HG03095 (cell line): ENCODE results near the gene HES3.

Experiments
- ATAC-seq: cut with Tn5 transposase; IDR thresholded peaks from one replicate; pipeline ENCODE4 v1.9.1; 2021; ENCODE audit warnings: moderate library complexity; ENCODE audit not compliant: unreplicated experiment

HES3 gene, protein sequence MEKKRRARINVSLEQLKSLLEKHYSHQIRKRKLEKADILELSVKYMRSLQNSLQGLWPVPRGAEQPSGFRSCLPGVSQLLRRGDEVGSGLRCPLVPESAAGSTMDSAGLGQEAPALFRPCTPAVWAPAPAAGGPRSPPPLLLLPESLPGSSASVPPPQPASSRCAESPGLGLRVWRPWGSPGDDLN

GRCh38 chr1:6243993-6244392, at the start of gene HES3:
Gene HES3 (plus strand): TSS chr1:6244179. CDS start chr1:6244366, 187 bp downstream.
- ATAC-seq: no peak

GRCh38 chr1:6197746-6198427, 46.1 kb upstream of the HES3 start:
- ATAC-seq: no peak

DNA sequence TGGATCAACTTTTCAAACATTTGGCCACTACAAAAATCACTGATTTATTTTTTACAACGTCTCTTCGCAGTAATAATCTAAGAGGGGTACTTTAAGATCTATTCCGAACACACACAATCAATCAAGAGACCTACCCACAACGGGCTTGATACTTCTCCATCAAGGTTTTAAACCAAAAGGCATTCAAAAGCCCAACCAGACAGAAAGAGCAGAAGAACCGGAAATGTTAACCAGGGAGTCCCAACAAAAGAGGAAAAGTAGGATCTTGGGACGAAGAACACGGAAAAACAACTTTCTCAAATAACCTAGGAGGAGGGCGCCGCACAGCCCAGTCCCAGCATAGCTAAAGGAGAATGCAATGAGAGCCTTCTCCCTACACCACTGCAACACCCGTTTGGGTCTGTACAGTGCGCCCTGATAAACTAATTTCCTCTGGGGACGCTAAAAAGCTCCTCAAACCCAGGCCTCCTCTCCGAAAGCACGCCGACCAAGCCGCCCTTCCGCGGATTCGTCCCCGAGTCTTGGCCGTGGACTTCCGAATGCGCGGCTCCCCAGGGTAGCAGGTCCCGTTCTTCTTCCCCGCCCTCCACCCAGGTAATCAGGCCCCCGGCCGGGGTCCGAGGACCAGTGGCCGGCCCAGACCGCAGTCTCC, 45.2 kb upstream of the HES3 start:
- ATAC-seq: peak; percentile 5

DNA sequence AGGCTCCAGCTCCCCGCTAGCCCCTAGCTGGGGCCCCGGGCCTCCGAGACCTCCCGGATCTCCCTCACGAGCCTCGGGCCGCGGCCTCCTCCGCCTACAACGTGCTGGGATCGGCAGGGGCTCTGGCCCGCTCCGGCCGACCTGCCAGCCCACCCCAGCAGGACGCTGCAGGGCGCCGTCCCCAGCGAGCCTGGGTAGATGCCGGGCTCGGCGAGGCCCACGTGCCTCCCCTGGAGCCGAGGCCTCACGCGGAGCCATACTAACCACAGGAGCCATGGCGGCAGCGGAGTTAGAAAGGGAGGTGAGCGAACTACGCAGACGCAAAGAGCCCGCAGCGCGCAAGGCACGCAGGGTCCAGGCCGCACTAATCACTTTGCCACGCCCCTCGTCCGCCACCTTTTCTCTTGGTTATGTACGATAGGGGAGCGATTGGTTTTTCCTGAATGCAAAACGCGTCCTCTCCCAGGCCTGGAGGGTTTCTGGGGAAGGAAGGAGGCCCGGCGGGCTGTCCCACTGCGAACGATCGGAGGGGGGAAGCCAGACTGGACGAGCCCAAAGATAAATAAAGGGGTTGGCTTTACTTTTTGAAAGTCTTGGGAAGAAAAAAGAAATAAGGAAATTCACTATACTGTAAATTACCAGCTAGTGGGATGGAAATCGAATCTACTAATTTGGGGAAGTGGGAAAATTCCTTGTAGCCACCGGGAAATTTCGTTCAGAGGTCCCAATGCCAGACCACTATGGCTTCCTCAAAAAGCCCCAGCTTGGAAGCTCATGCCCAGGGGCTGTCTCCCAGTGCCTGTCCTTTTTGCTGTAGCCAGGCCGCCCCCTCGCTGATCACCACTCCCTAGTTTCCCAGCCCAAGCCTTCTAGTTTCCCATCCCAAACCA, 44.4 kb upstream of the HES3 start, which contains the start of gene RPL22:
Gene RPL22 (minus strand): TSS at position 298 of the 890 bp plus-strand sequence. CDS start 22 bp downstream, at position 276.
- peak; percentile 88 for ATAC-seq

- no peak for ATAC-seq
Observed at GRCh38 chr1:6200188-6200809, 43.7 kb upstream of the HES3 start.

DNA sequence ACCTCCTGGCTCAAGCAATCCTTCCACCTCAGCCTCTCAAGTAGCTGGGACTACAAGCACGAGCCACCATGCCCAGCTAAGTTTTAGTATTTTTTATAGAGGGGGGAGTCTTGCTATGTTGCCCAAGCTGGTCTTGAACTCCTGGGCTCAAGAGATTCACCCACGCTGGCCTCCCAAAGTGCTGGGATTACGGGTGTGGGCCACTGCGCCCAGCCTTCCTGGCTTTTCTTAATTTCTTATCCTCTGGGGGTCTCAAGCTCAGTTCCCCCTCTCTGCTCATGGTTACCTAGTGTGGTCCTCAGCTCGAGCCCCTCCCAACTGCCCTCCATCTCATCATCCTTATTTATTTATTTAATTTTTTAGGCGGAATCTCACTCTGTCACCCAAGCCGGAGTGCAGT, 41.7 kb upstream of the HES3 start:
- ATAC-seq: no peak

GRCh38 chr1:6205849-6206519, 38.0 kb upstream of the HES3 start, which contains the start of gene RNF207:
Gene RNF207 (plus strand): TSS chr1:6206119. CDS start chr1:6206536, 417 bp downstream.
- peak; percentile 44 for ATAC-seq

DNA sequence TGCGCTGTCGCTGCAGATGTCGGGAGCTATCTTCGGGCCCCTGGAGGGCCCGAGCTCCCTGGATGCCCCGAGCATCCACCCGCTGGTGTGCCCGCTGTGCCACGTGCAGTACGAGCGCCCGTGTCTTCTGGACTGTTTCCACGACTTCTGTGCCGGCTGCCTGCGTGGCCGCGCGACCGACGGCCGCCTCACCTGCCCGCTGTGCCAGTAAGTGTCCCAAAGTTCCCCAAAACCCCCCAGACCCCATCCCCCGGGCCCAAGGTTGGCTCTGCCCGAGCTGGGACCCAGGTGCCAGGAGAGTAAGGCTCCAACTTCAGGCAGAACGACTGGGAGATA, 37.5 kb upstream of the HES3 start:
- ATAC-seq: no peak

GRCh38 chr1:6207075-6207885, 36.7 kb upstream of the HES3 start:
- no peak for ATAC-seq

DNA sequence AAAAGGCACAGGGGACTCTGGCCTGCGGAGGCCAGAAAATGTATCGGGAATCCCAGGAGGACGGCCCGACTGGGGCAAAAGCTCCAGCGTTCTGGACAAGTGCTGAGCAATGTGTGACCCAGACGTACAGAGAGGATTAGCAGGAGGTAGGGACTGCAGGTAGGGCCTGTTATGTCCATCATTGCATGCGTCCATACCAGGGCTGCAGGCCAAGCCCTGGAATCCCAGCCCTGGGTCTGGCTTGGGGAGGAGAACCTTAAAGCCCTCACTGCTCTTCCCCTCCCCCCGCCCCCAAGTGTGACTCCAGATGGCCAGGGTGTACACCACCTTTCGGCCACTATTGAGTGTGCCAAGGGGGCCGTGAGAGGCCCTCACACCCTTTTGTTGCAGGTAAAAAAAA, 36.1 kb upstream of the HES3 start:
- ATAC-seq: no peak

DNA sequence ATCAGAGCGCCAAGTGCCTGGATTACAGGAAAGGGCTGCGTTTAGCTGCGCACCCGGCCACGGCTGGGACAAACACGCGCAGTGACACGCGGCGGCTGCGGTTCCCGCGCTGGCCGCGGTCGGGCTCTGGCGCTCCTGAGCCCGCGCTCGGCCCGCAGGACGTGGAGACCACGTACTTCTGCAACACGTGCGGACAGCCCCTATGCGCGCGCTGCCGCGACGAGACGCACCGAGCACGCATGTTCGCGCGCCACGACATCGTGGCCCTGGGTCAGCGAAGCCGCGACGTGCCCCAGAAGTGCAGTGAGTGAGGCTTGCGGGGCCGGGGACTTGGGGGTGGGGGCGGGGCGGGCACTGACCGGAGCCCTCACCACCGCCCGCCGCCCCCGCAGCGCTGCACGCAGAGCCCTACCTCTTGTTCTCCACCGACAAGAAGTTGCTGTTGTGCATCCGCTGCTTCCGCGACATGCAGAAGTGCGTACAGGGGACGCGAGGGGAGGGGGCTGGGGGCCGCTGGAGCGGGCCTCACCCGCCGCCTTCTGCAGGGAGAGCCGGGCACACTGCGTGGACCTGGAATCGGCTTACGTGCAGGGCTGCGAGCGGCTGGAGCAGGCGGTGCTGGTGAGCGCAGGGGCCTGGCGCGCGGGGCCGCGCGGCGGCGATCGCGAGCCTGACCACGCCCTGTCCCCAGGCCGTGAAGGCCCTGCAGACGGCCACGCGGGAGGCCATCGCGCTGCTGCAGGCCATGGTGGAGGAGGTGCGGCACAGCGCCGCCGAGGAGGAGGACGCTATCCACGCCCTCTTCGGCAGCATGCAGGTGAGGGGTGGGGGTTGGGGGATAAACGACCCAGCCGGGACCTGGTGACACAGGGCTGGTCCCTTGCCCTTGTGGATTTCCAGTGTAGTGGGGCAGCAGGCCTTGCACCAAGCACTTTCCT, 35.0 kb upstream of the HES3 start:
- no peak for ATAC-seq

- ATAC-seq: no peak
Observed at GRCh38 chr1:6209661-6210580, 34.1 kb upstream of the HES3 start.

DNA sequence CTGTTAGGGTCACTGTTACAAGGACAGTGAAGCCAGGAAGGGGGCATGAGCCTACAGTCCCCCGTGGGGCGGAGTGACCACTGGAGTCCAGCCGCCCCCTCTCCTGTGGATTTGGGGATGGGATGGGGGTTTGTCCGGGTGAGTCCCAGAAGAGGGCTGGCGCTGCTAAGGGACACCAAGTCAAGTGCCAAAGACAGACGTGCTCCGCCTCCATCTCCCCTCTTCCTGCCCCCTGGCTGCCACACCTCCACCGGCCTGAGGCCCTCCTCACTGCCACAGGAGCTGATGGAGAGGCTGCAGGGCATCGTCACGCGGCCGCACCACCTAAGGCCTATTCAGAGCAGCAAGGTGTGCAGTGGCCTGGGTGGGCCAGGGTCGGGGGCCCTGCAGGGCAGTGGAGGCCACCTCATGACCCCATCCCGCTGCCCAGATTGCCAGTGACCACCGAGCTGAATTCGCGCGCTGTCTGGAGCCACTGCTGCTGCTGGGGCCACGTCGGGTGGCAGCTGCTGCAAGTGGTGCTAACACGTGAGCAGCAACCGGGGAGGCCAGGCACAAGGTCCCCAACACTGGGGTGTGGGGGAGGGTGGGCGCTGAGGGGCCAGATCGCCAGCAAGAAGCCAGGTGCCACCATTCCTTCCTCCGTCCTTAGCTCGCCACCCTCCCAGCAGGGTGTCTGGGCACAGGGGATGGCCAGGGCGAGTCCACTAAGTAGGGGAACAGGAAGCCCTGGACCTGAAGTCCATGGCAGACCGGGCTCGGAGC, 33.2 kb upstream of the HES3 start:
- ATAC-seq: no peak

DNA sequence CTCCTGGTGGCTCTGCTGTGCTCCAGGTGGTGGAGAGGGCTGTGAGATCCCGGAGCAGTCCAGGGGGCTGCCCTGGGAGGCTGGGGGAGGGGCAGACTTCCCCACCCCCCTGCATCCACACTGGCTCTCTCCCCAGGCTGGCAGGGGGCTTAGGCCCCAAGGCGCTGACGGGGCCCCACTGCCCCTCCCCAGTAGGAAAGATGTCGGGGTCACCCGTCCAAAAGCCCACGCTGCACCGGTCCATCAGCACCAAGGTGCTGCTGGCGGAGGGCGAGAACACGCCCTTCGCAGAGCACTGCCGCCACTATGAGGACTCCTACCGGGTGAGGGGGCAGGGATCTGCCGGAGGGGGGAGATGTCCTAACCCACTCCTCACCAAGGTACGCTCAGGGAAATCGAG, 32.2 kb upstream of the HES3 start:
- no peak for ATAC-seq

DNA sequence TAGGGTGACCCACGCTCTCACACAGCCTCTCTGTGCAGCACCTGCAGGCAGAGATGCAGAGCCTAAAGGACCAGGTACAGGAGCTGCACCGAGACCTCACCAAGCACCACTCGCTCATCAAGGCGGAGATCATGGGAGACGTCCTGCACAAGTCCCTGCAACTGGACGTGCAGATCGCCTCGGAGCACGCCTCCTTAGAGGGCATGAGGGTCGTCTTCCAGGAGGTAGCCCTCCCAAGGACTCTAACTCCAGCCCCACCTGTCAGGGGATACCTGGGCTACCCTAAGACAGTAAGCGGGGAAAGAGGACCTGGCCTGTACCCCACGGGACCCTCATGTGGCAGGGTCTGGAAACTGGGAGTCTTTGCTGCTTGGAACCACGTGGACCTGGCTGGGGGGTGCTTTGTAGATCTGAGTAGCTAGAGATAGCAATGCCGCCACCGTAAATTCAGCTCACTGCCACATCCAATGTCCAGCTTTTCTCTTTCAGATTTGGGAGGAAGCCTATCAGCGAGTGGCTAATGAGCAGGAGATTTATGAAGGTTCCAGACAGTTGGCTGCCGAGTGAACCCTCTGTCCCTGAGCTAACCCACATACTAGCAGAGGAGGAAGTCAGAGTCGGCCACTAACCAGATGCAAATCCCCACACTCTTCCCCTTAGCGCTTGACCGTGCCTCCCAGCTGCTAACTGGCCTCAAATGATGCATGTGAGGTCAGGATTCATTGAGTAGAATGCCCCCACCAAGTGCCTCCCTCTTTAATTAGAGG, 31.6 kb upstream of the HES3 start:
- no peak for ATAC-seq
